Measurements from ENCODE around the gene GATA5.

The GATA5 gene

DNA sequence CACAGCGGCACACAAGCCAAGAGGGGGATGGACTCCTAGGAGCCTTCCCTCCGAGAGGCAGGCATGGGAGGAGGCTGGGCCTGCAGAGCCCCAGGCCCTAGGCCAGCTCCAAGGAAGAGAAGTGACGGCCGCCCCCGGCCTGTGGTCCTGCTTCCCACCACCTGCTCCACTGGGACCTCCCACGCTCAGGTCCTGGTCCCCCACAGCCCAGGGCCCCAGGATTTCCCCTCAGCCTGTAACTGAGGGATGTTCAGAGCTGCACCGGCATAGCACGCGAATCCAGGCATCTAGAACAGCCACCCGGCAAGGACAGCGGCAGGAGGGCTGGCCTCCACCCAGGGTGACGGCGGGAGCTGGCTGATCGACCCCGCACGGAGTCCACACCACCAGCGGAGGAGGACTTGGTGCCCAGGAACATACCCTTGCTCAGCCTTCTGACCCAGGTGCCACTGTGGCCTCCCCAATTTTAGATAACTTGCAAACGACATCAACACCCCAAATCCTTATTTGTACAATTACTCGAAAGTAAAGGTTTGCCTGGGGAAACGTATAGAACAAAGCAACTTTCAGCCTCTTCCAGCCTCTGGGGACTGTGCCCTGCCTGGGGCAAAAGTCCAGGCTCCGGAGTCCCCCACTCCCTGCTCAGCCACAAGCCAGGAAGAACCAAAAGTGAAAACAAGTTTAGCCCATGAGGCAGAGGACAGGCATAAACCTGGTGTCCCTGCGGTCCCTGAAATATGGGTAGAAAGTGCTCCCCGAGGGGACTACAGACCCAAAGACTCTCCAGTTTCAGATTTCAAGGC lies 3.5 kb downstream of the GATA5 start:
- DNase-seq = no peak

DNA sequence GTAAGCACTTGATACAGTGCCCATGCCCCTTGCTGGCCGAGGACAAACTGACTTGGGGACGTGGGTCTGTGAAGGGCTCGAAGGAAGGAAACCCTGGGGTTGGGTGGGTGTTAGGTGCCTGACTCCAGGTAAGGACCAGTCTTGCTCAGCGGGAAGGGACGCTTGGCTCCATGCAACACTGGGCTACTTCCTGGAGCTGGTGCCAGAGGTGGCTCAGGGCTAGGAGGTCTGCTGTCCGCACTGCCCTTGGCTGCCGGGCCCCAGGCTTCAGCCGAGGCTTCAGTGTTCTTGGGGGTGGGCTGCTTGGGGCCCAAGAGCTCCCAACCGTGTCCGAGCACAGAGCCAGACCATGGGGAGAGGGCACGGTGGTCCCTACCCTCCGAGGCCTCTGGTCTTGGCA lies 5.3 kb downstream of the GATA5 start:
- DNase-seq = no peak

DNA sequence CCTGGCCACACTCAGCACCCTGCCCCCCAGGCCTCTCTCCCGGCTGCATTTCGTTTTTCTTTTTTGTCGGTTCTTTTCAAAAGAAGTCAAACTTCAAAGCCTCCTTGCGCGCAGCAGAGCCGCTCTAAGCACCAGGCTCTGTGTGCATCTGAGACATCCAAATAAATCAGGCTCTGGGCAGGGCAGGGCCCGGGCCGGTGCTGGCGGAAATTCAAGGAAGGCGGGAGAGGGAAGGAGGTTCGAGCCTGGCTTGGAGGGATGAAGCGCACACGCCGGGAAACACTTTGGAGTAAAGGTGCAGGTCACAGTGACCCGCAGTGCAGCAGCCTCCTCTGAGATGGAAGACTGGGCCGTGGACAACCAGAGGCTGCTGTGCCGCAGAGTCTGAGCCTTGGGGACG lies 5.8 kb downstream of the GATA5 start:
- no peak for DNase-seq

DNA sequence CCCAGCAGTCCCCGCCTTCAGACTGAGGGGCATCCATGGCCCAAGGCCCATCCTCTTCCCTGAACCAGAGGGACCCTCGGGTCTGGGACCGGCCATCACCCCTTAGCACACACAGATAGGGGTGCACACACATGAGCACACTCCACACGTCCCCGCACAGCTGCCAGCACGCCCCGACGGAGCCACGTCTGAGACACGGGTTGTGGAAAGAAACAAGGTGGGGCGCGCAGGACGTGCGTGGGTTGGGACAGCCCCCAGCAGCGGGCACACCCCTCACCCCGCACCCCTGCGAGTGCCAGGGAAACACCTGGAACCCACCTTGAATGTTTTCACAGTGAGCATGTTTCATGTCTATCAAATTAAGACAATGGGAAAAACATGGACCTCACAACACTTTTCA lies 6.4 kb downstream of the GATA5 start:
- DNase-seq = no peak

DNA sequence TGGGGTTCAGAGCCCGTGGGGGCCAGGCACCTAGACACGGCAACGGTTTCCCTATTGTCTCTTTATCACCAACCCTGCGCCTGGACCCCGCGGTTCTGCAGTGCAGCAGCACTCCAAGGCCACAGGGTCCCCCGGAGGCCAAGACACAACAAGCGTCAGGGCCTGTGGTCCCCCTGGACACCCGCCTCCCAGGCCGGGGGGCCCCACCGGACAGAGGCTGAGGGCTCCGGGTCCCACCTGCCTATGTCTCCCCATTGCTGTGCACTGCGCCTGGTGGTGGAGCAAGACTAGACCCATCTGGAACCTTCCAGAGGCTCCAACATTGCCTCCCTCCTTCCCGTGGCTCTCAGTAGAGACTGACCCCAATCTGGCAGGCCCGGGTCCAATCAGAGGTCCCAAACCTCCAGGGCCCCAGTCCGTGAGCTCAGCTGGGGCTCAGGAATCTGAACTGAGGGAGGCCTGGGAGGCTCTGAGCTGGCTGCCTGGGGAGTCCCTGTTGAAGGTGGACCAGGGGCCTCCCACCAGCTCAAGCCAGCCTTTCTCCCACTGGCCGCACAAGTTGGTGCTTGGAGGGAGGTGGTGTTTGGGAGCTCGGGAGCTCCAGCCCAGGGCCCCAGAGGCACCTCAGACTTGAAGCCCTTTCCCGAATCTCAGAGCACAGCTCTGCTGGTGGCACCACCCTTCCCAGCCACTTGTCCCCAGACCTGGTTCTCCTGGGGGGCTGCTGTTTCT lies 8.8 kb downstream of the GATA5 start:
- DNase-seq = no peak

DNA sequence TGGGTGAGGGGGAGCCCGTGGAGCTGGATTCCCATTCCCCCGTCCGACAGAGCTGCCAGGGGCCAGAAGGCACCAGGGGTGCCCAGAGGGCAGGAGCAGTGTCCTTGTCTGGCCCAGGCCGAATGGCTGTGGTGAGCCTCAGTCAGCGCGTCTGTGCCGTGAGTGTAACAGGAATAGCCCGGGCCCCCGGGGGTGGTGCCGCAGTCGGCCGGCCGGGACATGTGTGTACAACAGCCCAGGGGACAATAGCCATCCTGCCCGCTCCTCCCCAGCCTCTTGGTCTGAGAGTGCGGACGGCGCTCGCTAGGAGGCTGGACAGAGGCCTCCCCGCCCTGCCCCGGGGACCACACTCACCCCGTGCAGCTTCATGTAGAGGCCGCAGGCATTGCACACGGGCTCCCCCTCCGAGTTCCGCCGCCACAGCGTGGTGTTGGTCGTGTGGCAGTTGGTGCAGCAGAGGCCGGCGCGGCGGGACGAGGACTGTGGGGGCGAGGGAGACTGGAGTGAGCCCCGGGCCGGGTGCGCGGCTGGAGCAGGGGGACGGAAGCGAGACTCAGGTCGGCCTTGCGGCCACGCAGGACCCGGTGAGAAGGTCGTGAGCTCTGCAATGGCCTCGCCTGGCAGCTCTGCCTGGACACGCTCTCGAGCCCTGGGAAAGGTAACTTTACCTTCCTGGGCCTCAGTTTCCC lies 9.6 kb downstream of the GATA5 start:
- no peak for DNase-seq

DNA sequence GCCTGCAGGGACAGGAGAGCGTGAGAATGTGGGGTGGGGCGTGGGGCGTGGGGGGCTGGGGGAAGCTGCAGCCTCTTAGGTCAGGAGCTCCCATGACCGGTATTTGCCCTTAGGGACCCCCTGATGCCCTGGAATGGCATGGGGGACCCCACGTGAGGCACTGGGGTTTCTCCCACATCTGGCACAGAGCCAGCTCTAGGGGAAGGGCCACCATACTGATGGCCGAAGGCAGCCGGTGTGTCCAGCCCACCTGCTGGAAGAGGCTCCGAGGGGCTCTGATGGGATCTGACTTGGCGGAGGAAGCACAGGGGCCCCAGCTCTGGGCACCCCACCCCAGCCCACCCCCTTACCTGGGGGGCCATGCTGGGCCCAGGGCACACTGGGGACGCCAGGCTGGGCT lies 10.8 kb downstream of the GATA5 start:
- no peak for DNase-seq

DNA sequence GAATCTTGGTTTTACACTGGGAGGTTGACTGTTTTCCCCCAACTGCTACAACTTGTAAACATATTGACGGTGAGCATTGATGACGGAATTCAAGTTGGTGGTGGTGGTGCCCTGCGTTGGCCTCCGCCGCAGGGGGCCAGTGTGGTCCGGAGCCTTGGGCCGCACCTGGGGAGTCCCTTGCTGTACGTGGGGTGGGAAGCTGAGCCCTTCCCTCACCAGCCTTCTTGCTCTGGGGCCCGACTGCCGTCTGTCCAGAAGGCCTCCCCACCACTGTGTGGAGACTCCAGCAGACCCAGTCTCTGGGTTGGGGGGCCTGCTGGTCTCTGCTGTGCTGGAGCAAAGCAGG lies 11.4 kb downstream of the GATA5 start:
- no peak for DNase-seq

DNA sequence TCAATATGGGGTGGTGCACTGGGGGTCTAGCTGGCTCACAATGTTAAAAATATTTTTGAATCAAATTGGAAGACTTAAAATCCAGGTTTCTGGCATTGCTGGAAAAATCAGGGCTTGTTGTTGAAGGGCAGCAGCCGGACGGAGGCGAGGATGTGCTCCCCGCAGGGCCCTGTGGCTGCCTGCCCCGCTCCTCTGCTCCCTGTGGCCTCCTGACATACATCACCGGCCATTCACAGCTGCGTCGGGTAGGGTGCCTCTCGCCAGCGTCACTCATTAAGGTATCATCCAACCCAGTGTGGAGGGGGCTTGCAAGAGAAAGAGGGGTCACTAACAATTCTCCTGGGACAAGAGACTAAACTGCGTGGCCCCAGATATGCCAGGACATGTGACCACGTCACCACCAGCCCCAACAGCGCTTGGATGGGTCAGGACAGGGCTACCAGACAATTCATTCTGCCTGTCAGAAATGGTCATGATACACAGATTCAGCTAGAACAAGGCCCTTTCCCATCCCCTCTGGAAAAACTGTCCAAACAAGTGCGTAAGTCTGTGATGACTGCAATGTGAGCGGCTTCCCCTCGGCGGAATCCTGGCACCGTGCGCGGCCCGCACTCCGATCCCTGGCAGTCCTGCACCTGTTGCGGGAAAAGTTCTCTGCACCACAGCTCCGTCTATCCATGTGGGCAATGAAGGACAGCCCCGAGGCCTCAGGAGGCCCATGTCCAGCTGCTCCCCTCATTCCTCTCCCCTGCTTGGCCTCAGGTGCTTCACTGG lies 12.0 kb downstream of the GATA5 start:
- DNase-seq = no peak

DNA sequence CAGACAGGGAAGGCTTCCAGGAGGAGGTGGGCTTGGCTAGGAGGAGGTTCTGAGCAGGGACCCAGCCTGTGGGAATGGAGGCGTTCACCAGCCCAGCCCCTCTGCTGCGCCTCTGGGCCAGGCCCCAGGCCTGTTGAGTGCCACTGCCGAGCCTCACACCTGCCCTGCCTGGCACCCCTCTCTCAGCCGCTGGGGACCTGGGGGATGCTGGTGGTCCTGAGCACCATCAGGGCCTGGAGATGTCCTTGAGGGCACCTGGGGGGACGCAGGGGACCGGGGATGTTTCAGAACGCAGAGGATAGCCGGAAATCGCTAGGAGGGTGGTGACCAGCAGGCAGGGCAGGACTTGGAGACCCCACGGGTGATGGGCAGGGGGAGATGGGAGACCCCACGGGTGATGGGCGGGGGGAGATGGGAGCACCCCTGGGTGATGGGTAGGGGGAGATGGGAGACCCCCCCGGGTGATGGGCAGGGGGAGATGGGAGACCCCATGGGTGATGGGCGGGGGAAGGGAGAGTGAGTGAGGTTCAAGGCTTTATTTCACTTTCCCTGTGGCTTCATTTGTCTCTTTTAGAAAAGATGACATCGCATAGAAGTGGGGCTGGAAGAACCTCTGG lies 12.7 kb downstream of the GATA5 start:
- DNase-seq = no peak

DNA sequence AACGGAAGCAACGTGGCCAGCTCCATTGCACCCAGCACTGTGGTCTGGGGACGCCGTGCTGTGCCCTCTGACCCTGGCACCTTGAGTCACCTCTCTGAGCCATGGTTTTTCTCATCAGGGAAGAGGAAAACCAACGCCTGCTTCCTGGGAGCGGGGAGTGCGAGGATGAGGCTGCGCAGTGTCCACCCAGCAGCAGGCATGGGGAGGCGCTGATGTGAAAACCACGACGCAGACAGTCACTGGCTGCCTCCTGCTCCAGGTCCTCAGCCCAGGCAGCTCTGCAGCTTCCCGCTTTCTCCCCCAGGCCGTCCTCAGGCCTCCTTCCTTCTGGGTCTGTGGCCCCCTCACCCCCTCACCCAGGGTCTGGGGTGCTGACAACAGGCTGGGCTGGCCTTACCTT lies 14.0 kb downstream of the GATA5 start:
- no peak for DNase-seq

DNA sequence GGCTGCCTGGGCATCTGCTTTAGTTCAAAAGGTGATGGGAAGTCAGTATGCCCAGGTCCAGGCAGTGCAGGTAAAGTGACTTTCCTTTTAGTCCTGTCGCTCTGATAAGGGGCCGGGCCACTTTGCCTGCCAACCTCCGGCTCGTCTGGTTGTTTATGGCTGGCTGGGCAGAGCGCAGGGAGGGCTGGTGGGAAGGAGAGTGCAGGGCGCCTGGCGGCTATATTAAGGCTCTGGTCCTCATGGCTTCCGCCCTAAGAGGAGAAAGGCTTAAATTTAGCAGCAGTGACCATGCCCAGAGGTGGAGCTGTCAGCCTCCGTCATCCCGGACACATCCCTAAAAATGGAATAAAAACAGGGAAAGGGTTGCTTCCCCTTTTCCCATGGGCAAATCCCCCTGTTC lies 14.6 kb downstream of the GATA5 start:
- no peak for DNase-seq

DNA sequence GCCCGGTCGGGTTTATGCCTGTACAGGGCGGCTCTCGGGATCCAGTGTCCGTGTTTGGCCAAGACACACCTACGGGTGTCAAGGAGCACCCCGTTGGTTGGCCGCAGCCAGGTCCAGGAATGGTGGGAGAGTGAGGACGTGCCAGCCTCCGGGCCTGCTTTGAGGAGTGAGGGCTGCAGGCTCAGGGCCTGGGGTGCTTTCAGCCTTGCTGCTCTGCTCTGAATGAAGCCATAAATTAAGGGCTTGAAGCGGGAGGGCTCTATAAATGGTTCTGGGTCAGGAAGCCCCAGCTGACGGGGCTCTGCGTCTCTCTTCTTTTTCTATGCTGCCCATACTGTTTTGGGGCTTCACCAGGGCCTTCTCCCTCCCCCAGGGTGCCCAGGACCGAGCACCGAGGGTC lies 15.1 kb downstream of the GATA5 start:
- no peak for DNase-seq

DNA sequence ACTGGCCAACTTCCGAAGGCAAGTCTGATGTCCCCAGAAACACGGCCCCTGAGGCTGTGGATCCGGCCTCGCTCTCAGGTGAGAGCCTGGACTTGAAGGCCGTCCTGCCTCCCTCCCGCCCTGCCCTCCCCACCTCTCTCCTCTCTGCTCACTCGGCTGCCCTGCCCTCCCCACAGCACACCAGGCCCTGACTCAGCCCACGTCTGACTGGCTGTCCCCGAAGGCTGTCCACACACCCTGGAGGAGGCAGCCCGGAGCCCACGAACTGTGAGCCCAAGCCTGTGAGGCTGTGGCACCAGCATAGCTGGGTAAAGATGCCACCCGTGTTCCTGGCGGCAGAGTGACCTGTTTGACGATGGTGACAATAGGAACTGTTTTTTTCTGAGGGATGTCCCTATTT lies 16.3 kb downstream of the GATA5 start:
- no peak for DNase-seq

DNA sequence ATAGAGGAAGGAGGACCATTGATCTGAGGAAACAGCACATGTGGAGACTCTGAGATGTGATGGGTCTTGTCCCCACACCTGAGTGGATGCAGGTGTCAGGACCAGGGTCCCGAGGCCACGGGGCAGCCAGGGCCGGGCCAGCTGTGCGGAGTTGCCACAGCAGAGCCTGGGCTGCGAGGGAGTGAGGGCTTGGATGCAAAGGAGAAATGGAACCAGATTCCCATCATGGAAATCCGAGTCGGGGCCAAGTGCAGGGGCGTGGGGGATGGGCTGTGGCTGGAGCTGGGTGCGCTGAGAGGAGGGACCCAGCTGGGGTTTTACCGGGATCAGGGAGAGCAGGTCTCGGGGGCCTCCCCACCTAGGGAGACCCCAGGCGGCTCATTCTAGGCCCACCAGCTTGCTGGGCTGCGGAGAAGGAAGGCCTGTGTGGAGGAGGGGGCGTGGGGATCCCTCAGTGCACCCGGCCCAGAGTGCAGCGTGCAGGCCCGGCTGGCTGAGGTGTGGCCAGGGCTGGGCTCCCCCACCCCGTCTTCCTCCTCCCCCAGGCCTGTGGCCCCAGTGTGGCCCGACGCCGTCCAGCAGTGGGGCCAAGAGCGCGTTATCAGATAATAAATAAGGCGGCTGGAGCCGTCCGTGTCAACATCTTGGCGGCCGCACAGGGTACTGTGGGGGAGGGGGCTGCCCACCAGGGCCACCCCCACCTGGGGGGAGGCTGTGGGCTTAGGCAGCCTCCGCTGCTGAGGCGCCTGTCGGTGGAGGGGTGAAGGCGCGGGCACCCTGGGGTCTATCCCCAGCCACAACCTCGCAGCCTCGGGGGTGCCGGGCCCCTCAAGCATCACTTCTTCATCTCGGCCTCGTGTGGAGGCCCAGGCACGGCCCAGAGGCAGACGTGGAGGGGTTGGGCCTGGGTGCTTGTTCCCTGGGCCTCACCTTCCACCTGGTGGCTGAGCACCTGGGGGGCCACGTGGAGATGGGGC lies 17.2 kb downstream of the GATA5 start:
- DNase-seq = no peak

DNA sequence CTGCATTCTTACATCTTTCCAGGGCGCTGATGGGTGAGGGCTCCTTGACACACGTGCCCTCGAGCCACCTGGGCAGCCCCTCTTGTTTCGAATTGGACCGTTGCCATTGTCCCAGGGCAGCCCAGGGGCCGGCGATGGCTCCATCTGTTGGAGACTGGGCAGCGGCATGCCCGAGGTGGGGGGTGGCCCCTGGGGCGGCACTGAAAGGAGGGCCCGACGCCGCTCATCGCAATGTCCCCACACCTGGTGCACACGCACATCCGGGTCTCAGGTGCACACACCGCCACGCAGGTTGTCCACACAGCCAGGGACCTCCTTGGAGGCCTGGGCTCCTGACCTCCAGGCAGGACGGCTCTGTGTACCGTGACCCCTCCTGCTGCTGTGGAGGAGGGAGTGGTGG lies 18.0 kb downstream of the GATA5 start:
- DNase-seq = no peak

DNA sequence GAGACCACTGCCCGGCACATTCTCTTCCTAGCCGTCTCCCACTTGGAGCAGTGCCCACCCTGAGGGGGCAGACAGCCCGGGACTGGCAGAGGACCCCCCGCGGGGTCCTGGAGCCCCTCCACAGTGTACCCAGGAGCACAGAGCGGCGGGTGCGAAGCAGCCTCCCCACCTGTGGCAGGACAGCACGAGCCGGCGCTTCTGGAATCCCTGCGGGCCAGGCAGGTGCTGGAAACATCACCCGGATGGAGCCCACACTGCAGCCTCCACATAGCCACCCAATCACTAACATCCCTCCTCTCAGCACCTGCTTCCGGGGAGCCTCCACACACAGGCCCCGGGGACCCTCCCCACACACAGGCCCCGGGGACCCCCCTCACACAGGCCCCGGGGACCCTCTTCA lies 18.7 kb downstream of the GATA5 start:
- DNase-seq = no peak

DNA sequence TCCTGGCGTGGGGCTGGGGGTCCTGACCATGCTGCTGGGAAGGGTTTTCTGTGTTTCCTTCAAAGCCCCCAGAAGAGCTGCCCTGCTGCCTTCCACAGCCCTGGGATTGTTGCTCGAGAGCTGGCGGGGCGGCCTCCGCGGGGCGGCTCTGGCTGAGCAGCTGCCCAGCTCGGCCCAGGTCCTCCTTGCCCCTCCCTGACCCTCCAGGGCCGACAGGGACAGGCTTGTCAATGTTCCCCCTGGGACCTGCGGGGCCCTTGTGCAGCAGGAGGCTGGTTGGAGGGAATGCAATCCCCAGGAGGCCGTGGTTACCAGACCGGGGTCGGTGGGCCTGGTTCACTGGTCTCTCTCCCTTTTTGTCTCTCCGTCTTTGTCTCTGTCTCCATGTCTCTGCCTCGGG lies 19.9 kb downstream of the GATA5 start:
- no peak for DNase-seq

DNA sequence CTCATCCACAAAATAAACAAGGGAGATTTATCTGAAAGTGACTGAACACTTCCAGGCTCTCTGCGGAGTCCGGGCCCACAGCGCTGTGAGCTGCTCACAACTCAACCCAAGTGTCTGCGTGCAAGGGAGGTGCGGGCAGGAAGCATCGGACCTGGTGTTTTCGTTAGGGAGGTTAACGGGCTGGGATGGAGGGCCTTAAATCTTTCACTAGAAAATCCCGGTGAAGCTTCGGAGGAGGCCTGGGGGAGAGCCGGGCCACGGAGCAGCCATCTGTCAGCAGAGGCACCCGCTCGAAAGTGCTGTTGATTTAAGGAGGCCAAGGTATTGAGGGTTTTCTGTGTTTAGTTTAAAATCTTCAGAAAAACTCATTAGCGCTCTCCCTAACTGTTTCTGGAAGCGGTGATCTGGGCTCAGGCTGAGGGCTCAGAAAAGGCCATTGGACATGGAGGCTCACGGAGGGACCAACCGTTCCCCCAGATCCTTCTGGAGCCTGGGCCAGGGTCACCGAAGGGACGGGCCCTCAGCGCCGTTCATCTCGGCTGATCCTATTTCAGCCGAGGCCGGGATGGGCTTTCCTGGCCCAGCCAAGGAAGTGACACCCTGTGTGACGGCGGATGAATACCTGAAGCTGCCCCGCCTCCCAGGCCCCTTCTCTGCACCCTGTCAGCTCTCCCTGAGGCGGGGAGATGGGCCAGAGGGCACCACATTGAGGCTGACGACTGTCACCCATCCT lies 20.7 kb downstream of the GATA5 start:
- no peak for DNase-seq

DNA sequence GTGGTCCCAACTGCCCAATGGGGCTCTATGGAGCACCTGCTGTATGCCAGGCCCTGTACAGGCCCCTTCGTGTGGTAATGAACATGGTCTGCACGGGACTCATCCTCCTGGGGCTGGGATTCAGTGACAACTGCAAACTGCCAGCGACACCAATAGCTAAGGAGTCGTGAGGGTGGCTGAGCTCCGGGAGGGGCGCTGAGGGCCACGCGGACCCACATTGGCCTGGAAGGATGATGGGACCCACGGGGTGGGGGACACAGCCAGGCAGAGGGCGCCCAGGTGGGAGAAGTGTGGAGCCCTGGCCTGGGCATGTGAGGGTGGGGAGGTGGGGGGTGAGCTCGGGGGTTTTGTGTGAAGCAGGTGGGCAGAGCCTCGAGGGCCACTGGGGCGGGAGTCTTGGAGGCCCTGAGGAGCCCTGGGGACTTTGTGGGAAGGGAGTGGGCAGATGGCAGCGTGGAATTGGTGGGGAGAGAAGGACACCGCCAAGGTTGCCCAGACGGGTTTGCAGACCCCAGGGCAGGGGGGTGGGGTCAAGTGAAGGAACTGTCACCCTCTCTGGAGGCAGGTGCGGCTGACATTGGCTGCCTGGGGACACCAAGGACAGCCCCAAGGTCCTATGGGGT lies 22.5 kb downstream of the GATA5 start:
- DNase-seq = no peak

All from activated CD4-positive, alpha-beta T cell treated with anti-CD3 and anti-CD28 coated beads, Interleukin-2, amount 50 U/mL, for 4 hours (primary cell).